ENCODE results near the gene RBPJL. TPM values are rescaled to one million over a fixed set of nuclear protein-coding genes. Genes with fewer than 3 reads are reported as not detected.

RBPJL gene
- total RNA-seq, 4 donors from 2014 or later = not detected

GRCh38 chr20:45365444-45365970, 58.9 kb downstream of the RBPJL start:
- Histone ChIP-seq H3K4me1 (peaks cover 0 to 45% (median 13%) of the 10 kb centered on the region in 3 donors), H3K4me3 (no peak overlapping the region), H3K27ac (peak overlapping the region in 2 of 4 donors; percentile 1 to 23), H3K36me3 (peaks cover 4 to 49% of the 10 kb centered on the region in 2 donors), H3K9me3 (no peaks in the 10 kb centered on the region), H3K27me3 (no peaks in the 10 kb centered on the region)
- no peak for TF ChIP-seq POLR2A (IDR thresholded peaks at IDR 0.05)
- TF ChIP-seq EP300 (IDR thresholded peaks at IDR 0.05) = no peak
- no peak for ATAC-seq
- 60 to 74% methylated on average over 2 to 3 of the region's 5 CpGs for WGBS, 2 donors (ENCODE audit: low coverage in 1 of 2)

DNA sequence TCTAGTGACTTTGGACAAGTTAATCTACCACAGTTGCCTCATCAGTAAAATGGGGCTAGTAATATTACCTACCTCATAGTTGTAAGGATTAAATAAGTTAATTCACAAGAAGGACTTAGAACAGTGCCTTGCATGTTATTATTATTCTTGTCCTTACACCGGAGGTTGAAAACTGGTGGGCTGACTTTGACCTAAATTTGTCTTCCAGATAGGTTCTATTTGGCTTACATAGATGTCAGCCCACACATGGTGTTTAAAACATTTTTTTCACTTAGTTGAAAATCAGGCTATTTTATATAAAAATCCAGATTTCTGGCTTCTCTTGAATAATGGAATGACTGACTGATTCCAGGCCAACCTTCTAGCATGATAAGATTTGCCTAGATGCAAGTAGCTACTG, 59.6 kb downstream of the RBPJL start:
- ATAC-seq = no peak
- Histone ChIP-seq H3K4me3 (no peak overlapping the region), H3K9me3 (no peaks in the 10 kb centered on the region), H3K27me3 (no peaks in the 10 kb centered on the region), H3K27ac (peak overlapping the region in 1 of 4 donors; percentile 23), H3K4me1 (peaks cover 0 to 45% (median 13%) of the 10 kb centered on the region in 3 donors), H3K36me3 (peaks cover 4 to 51% of the 10 kb centered on the region in 2 donors)
- TF ChIP-seq EP300 (IDR thresholded peaks at IDR 0.05) (no peak), POLR2AphosphoS5 (IDR thresholded peaks at IDR 0.05) (no peak), POLR2A (IDR thresholded peaks at IDR 0.05) (no peak)
- TF ChIP-seq, protein P1, sequence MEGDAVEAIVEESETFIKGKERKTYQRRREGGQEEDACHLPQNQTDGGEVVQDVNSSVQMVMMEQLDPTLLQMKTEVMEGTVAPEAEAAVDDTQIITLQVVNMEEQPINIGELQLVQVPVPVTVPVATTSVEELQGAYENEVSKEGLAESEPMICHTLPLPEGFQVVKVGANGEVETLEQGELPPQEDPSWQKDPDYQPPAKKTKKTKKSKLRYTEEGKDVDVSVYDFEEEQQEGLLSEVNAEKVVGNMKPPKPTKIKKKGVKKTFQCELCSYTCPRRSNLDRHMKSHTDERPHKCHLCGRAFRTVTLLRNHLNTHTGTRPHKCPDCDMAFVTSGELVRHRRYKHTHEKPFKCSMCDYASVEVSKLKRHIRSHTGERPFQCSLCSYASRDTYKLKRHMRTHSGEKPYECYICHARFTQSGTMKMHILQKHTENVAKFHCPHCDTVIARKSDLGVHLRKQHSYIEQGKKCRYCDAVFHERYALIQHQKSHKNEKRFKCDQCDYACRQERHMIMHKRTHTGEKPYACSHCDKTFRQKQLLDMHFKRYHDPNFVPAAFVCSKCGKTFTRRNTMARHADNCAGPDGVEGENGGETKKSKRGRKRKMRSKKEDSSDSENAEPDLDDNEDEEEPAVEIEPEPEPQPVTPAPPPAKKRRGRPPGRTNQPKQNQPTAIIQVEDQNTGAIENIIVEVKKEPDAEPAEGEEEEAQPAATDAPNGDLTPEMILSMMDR (IDR thresholded peaks at IDR 0.05) = no peak
- WGBS, 2 donors (ENCODE audit: low coverage in 1 of 2) = 64 to 71% methylated on average over 1 of the region's 1 CpG

DNA sequence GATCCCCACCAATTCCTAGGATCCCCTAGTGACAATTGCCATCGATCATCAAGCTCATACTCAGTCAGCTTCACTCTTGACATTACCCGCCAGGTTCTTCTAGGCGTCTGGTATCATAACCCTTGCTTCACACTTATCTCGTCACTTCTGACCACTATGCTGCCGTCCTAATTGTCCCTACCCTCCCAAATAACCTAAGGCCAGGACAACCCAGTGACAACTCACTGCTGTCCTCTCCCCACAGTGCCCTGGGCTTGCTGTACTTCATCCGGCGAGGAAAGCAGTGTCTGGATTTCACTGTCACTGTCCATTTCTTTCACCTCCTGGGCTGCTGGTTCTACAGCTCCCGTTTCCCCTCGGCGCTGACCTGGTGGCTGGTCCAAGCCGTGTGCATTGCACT, 60.0 kb downstream of the RBPJL start:
- Histone ChIP-seq H3K9me3 (no peaks in the 10 kb centered on the region), H3K4me3 (no peak overlapping the region), H3K4me1 (peaks cover 0 to 45% (median 13%) of the 10 kb centered on the region in 3 donors), H3K27ac (no peak overlapping the region), H3K36me3 (peaks cover 4 to 51% of the 10 kb centered on the region in 2 donors), H3K27me3 (no peaks in the 10 kb centered on the region)
- no peak for ATAC-seq
- TF ChIP-seq POLR2AphosphoS5 (IDR thresholded peaks at IDR 0.05) = no peak
- no peak for TF ChIP-seq POLR2A (IDR thresholded peaks at IDR 0.05)
- TF ChIP-seq, protein P1 (IDR thresholded peaks at IDR 0.05) = no peak
- no peak for TF ChIP-seq EP300 (IDR thresholded peaks at IDR 0.05)
- WGBS, 2 donors (ENCODE audit: low coverage in 1 of 2) = 78 to 88% methylated on average over 8 to 11 of the region's 11 CpGs

GRCh38 chr20:45367126-45367525, 60.5 kb downstream of the RBPJL start:
- TF ChIP-seq, protein P1 (IDR thresholded peaks at IDR 0.05) = no peak
- TF ChIP-seq EP300 (IDR thresholded peaks at IDR 0.05) (no peak), POLR2AphosphoS5 (IDR thresholded peaks at IDR 0.05) (no peak), POLR2A (IDR thresholded peaks at IDR 0.05) (no peak)
- no peak overlapping the region for H3K27ac ChIP-seq
- H3K9me3 ChIP-seq = no peaks in the 10 kb centered on the region
- H3K36me3 ChIP-seq = peaks cover 4 to 51% of the 10 kb centered on the region in 2 donors
- peaks cover 0 to 46% (median 13%) of the 10 kb centered on the region in 3 donors for H3K4me1 ChIP-seq
- no peaks in the 10 kb centered on the region for H3K27me3 ChIP-seq
- no peak for ATAC-seq
- no peak overlapping the region for H3K4me3 ChIP-seq

Other genes with a start within 250 kb of the RBPJL start
- not detected for gene KCNS1, start 205.7 kb upstream of the RBPJL start, total RNA-seq
- not detected for gene WFDC5, start 191.7 kb upstream of the RBPJL start, total RNA-seq
- not detected for gene WFDC12, start 182.4 kb upstream of the RBPJL start, total RNA-seq
- gene PI3, start 131.9 kb upstream of the RBPJL start, total RNA-seq = 10 to 100 TPM in 1 of 4 donors, 1 to 10 TPM in 2, not detected in 1; 2.0 to 33.7 (median 4.5) TPM
- not detected for gene SEMG1, start 99.8 kb upstream of the RBPJL start, total RNA-seq
- gene SEMG2, start 85.5 kb upstream of the RBPJL start, total RNA-seq = not detected
- gene SLPI, start 52.3 kb upstream of the RBPJL start, total RNA-seq = 100 to 1,000 TPM in 1 of 4 donors, 10 to 100 TPM in 3; 26.1 to 251 (median 56.5) TPM
- gene MATN4, start 1.5 kb downstream of the RBPJL start, total RNA-seq = not detected
- gene SDC4, start 41.6 kb downstream of the RBPJL start, total RNA-seq = 100 to 1,000 TPM in 1 of 4 donors, 10 to 100 TPM in 3; 75.1 to 182 (median 84.2) TPM
- gene SYS1, start 56.3 kb downstream of the RBPJL start, total RNA-seq = 10 to 100 TPM; 29.3 to 55.3 (median 34.7) TPM
- not detected for gene TP53TG5, start 71.5 kb downstream of the RBPJL start, total RNA-seq
- 100 to 1,000 TPM in 2 of 4 donors, 10 to 100 TPM in 2; 84.9 to 132 (median 106) TPM for gene DBNDD2, start 101.4 kb downstream of the RBPJL start, total RNA-seq
- 10 to 100 TPM; 59.8 to 87.3 (median 67.6) TPM for gene PIGT, start 109.3 kb downstream of the RBPJL start, total RNA-seq
- 10 to 100 TPM in 1 of 4 donors, 1 to 10 TPM in 2, not detected in 1; 7.0 to 21.9 (median 9.3) TPM for gene WFDC2, start 162.9 kb downstream of the RBPJL start, total RNA-seq
- not detected for gene SPINT3, start 208.8 kb downstream of the RBPJL start, total RNA-seq
- gene WFDC6, start 232.6 kb downstream of the RBPJL start, total RNA-seq = not detected
- gene EPPIN, start 240.6 kb downstream of the RBPJL start, total RNA-seq = not detected

Data from gastroesophageal sphincter (tissue), 4 donors.